ENCODE data around the gene RASEF.

RASEF gene

DNA sequence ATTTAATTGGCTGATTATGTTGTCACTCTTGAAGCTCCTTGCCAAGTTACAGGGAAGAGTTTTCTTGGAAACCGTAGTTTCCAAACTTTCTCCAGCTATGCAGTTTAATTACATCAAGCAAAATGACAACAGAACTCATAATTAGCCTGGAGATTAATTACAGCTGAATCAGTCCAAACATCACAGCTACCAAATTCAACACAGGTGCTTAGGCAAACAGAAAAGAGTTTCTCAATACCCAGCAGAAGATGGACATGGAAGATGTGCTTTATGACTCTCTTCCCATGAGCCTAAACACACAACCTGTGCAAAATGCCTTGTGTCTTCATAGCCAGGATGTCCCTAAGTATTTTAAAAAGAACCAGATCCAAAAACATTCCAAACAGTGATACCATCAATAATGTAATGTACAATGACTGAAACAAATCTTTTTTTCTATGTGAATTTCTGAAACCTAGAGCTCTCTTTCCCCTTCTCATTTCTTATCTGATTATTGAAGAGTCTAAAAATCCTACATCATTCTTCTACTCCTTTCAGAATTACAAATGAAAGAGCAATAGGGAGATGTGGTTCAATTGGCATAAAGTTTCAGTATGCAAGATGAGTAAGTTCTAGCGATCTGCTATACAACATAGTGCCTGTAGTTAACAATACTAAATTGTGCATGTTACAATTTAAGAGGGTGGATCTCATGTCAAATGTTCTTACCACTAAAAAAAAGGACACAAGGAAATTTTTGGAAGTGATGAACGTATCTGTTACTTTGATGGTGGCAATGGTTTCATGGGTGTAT, 124.3 kb downstream of the RASEF start:
- TF ChIP-seq GATA2 (IDR thresholded peaks at IDR 0.05; ENCODE audit: low read depth, low read length), result no peak
- no peak for TF ChIP-seq GATA3 (IDR thresholded peaks at IDR 0.05; ENCODE audit: low read depth, low read length)

DNA sequence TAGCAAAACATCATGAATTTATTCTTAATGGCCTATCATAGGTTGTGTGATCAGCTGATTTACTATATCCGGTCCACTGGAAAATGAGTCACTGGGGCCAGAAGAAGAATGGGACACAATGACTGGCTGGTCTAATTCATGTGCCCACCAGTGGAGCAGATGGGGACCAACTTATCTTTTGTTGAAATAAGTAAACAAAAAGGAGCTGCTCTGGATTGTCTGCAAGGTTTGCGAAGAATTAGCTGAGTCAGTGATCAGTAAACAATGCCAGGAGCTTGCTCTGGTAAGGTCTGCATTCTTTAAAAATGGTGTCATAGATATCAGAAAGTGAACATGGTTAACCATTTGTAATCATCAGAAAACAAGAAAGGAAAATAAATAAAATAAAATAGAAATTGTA, 128.0 kb downstream of the RASEF start:
- no peak for TF ChIP-seq GATA2 (IDR thresholded peaks at IDR 0.05; ENCODE audit: low read depth, low read length)
- TF ChIP-seq GATA3 (IDR thresholded peaks at IDR 0.05; ENCODE audit: low read depth, low read length), result no peak

DNA sequence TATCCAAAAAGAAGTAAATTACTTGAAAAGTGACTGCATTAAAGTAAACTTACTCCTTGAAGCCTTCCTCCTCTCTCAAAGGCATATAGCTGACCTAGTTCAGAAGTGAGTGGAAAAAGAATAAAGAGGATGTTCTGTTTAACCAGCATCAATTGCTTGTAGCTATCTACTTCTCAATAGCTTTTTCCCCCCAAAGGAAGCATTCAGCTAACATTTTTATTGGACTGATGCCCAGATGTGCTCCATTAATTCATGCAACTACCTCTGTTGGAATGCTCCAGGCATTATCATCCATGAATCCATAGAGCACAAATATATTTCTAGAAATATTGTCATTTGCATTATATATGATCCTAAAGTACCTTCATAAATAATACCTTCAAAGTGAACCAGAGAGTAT, 132.8 kb downstream of the RASEF start:
- TF ChIP-seq GATA3 (IDR thresholded peaks at IDR 0.05; ENCODE audit: low read depth, low read length) (no peak), GATA2 (IDR thresholded peaks at IDR 0.05; ENCODE audit: low read depth, low read length) (no peak)

Data from SH-SY5Y (cell line).